ENCODE measurements around the gene AANAT. TPM values are rescaled to one million over a fixed set of nuclear protein-coding genes. Genes with fewer than 3 reads are reported as not detected.

AANAT gene
- total RNA-seq, 2 experiments from 2014 or later, result 0.36 TPM; not detected in 1

GRCh38 chr17:76471498-76472257 is 4.3 kb downstream of the AANAT start:
- no peaks in the 10 kb centered on the region for H3K36me3 Mint-ChIP-seq
- no peaks in the 10 kb centered on the region for H3K27me3 Mint-ChIP-seq
- no peaks in the 10 kb centered on the region for H3K4me1 Mint-ChIP-seq
- H3K27ac Mint-ChIP-seq, result no peak overlapping the region
- no peak overlapping the region for H3K4me3 Mint-ChIP-seq
- DNase-seq, result no peak
- no peaks in the 10 kb centered on the region for H3K9me3 Mint-ChIP-seq

- H3K9me3 Mint-ChIP-seq, result no peaks in the 10 kb centered on the region
- H3K4me3 Mint-ChIP-seq, result no peak overlapping the region
- no peak for DNase-seq
- no peaks in the 10 kb centered on the region for H3K36me3 Mint-ChIP-seq
- no peaks in the 10 kb centered on the region for H3K4me1 Mint-ChIP-seq
- H3K27me3 Mint-ChIP-seq, result no peaks in the 10 kb centered on the region
- no peak overlapping the region for H3K27ac Mint-ChIP-seq
Measured at GRCh38 chr17:76472258-76472645, 4.8 kb downstream of the AANAT start.

GRCh38 chr17:76472726-76473125 is 5.3 kb downstream of the AANAT start:
- H3K9me3 Mint-ChIP-seq, result no peaks in the 10 kb centered on the region
- no peaks in the 10 kb centered on the region for H3K27me3 Mint-ChIP-seq
- H3K4me3 Mint-ChIP-seq, result no peak overlapping the region
- no peak overlapping the region for H3K27ac Mint-ChIP-seq
- no peak for DNase-seq
- no peaks in the 10 kb centered on the region for H3K36me3 Mint-ChIP-seq
- no peaks in the 10 kb centered on the region for H3K4me1 Mint-ChIP-seq

GRCh38 chr17:76473541-76473985 is 6.2 kb downstream of the AANAT start:
- H3K27me3 Mint-ChIP-seq, result no peaks in the 10 kb centered on the region
- H3K4me3 Mint-ChIP-seq, result no peak overlapping the region
- no peaks in the 10 kb centered on the region for H3K9me3 Mint-ChIP-seq
- no peaks in the 10 kb centered on the region for H3K4me1 Mint-ChIP-seq
- no peak for DNase-seq
- H3K36me3 Mint-ChIP-seq, result no peaks in the 10 kb centered on the region
- no peak overlapping the region for H3K27ac Mint-ChIP-seq

- no peak for DNase-seq
- Mint-ChIP-seq H3K36me3 (no peaks in the 10 kb centered on the region), H3K9me3 (no peaks in the 10 kb centered on the region), H3K27me3 (no peaks in the 10 kb centered on the region), H3K4me1 (no peaks in the 10 kb centered on the region), H3K27ac (no peak overlapping the region), H3K4me3 (no peak overlapping the region)
Measured at GRCh38 chr17:76474238-76474637, 6.8 kb downstream of the AANAT start.

GRCh38 chr17:76474894-76475293 is 7.5 kb downstream of the AANAT start:
- Mint-ChIP-seq H3K27me3 (no peaks in the 10 kb centered on the region), H3K9me3 (no peaks in the 10 kb centered on the region), H3K36me3 (peaks cover 2% of the 10 kb centered on the region), H3K27ac (no peak overlapping the region), H3K4me1 (no peaks in the 10 kb centered on the region), H3K4me3 (no peak overlapping the region)
- DNase-seq, result no peak

- H3K4me1 Mint-ChIP-seq, result no peaks in the 10 kb centered on the region
- peaks cover 2% of the 10 kb centered on the region for H3K36me3 Mint-ChIP-seq
- no peak overlapping the region for H3K4me3 Mint-ChIP-seq
- H3K27ac Mint-ChIP-seq, result no peak overlapping the region
- no peak for DNase-seq
- H3K9me3 Mint-ChIP-seq, result no peaks in the 10 kb centered on the region
- no peaks in the 10 kb centered on the region for H3K27me3 Mint-ChIP-seq
Measured at GRCh38 chr17:76475302-76475701, 7.9 kb downstream of the AANAT start.

- Mint-ChIP-seq H3K4me1 (peaks cover 11% of the 10 kb centered on the region), H3K27me3 (no peaks in the 10 kb centered on the region), H3K36me3 (peaks cover 2% of the 10 kb centered on the region), H3K9me3 (no peaks in the 10 kb centered on the region), H3K4me3 (no peak overlapping the region), H3K27ac (no peak overlapping the region)
- no peak for DNase-seq
Measured at GRCh38 chr17:76476736-76477135, 9.3 kb downstream of the AANAT start.

- no peak overlapping the region for H3K4me3 Mint-ChIP-seq
- no peaks in the 10 kb centered on the region for H3K27me3 Mint-ChIP-seq
- H3K27ac Mint-ChIP-seq, result no peak overlapping the region
- H3K4me1 Mint-ChIP-seq, result peaks cover 11% of the 10 kb centered on the region
- no peak for DNase-seq
- H3K36me3 Mint-ChIP-seq, result peaks cover 2% of the 10 kb centered on the region
- H3K9me3 Mint-ChIP-seq, result no peaks in the 10 kb centered on the region
Measured at GRCh38 chr17:76477576-76477975, 10.2 kb downstream of the AANAT start.

- H3K4me1 Mint-ChIP-seq, result peaks cover 11% of the 10 kb centered on the region
- H3K36me3 Mint-ChIP-seq, result peaks cover 2% of the 10 kb centered on the region
Measured at GRCh38 chr17:76478097-76478496, 10.7 kb downstream of the AANAT start.

GRCh38 chr17:76478730-76479514 is 11.5 kb downstream of the AANAT start:
- no peak for DNase-seq
- Mint-ChIP-seq H3K9me3 (no peaks in the 10 kb centered on the region), H3K4me1 (peaks cover 11% of the 10 kb centered on the region), H3K27me3 (no peaks in the 10 kb centered on the region), H3K4me3 (no peak overlapping the region), H3K27ac (no peak overlapping the region), H3K36me3 (peaks cover 2% of the 10 kb centered on the region)

More at GRCh38 chr17:76478097-76478496, 10.7 kb downstream of the AANAT start:
- no peaks in the 10 kb centered on the region for H3K9me3 Mint-ChIP-seq
- H3K27ac Mint-ChIP-seq, result no peak overlapping the region
- DNase-seq, result no peak
- no peak overlapping the region for H3K4me3 Mint-ChIP-seq
- H3K27me3 Mint-ChIP-seq, result no peaks in the 10 kb centered on the region

- Mint-ChIP-seq H3K9me3 (no peaks in the 10 kb centered on the region), H3K36me3 (peaks cover 2% of the 10 kb centered on the region), H3K4me1 (peaks cover 11% of the 10 kb centered on the region), H3K27ac (no peak overlapping the region), H3K27me3 (no peaks in the 10 kb centered on the region), H3K4me3 (no peak overlapping the region)
- no peak for DNase-seq
Measured at GRCh38 chr17:76479515-76480060, 12.2 kb downstream of the AANAT start.

GRCh38 chr17:76480632-76481031 is 13.2 kb downstream of the AANAT start:
- no peaks in the 10 kb centered on the region for H3K9me3 Mint-ChIP-seq
- peak overlapping the region; percentile 39 for H3K27ac Mint-ChIP-seq
- peaks cover 12% of the 10 kb centered on the region for H3K4me1 Mint-ChIP-seq
- peaks cover 2% of the 10 kb centered on the region for H3K36me3 Mint-ChIP-seq
- no peak for DNase-seq
- no peak overlapping the region for H3K4me3 Mint-ChIP-seq
- H3K27me3 Mint-ChIP-seq, result no peaks in the 10 kb centered on the region

GRCh38 chr17:76481071-76481655 is 13.8 kb downstream of the AANAT start:
- H3K27ac Mint-ChIP-seq, result peak overlapping the region; percentile 65
- peaks cover 2% of the 10 kb centered on the region for H3K36me3 Mint-ChIP-seq
- H3K9me3 Mint-ChIP-seq, result no peaks in the 10 kb centered on the region
- peaks cover 14% of the 10 kb centered on the region for H3K4me1 Mint-ChIP-seq
- no peak for DNase-seq
- no peak overlapping the region for H3K4me3 Mint-ChIP-seq
- H3K27me3 Mint-ChIP-seq, result no peaks in the 10 kb centered on the region

GRCh38 chr17:76484228-76484725 is 16.9 kb downstream of the AANAT start:
- H3K9me3 Mint-ChIP-seq, result no peaks in the 10 kb centered on the region
- peaks cover 14% of the 10 kb centered on the region for H3K4me1 Mint-ChIP-seq
- peaks cover 4% of the 10 kb centered on the region for H3K36me3 Mint-ChIP-seq
- H3K4me3 Mint-ChIP-seq, result peak overlapping the region; percentile 9
- no peak overlapping the region for H3K27ac Mint-ChIP-seq
- no peaks in the 10 kb centered on the region for H3K27me3 Mint-ChIP-seq
- no peak for DNase-seq

Data from activated naive CD8-positive, alpha-beta T cell treated with anti-CD3 and anti-CD28 coated beads for 36 hours (primary cell).